IMR-90 (cell line): Measurements from ENCODE around the gene CDH13. TPM values are rescaled to one million over a fixed set of nuclear protein-coding genes. Genes with fewer than 3 reads are reported as not detected.

Experiments used
- ATAC-seq: fragments of 200-7000 bp; cut with Tn5 transposase; 2 replicates; pipeline ENCODE4 v1.9.1; 2020; ENCODE audit warnings: low read depth, mild to moderate bottlenecking, moderate library complexity
- BruUV-seq: library from RNA; stranded (reverse); fragments of 400-500 nt; replicated peaks from 2 replicates; lab custom pipeline; 2021; lab: Mats Ljungman, UMichigan
- CTCF ChIA-PET: fragments of 300-600 bp; formaldehyde crosslinking; extraction: SDS; loops from one replicate; lab custom pipeline; 2021; ENCODE audit warnings: antibody characterized with exemption; lab: Yijun Ruan, JAX
- POLR2A ChIA-PET: fragments of 300-600 bp; sonication (Branson Sonifier 250); formaldehyde crosslinking; loops from one replicate; lab custom pipeline; 2022; ENCODE audit warnings: antibody characterized with exemption; ENCODE audit not compliant: unreplicated experiment; lab: Charles Lee
- DNase-seq: peaks from one replicate; pipeline ENCODE4 v3.0.0; 2013
- H2AFZ ChIP-seq: replicated peaks from 2 replicates; pipeline ENCODE3; 2013; ENCODE audit warnings: low read length, mild to moderate bottlenecking; ENCODE audit not compliant: poor library complexity
- H2AK5ac ChIP-seq: 2 replicates; pipeline ENCODE4 v1.6.1; 2013; ENCODE audit warnings: low read depth, low read length, inconsistent platforms
- H2AK9ac ChIP-seq: replicated peaks from 2 replicates; pipeline ENCODE3; 2013; ENCODE audit warnings: mild to moderate bottlenecking, low read depth, low read length, moderate library complexity; ENCODE audit not compliant: poor library complexity
- H2BK120ac ChIP-seq: 2 replicates; pipeline ENCODE4 v1.6.1; 2013; ENCODE audit warnings: low read depth, low read length, inconsistent platforms
- H2BK15ac ChIP-seq: 3 replicates; pipeline ENCODE4 v1.6.1; 2013; ENCODE audit warnings: low read depth, low read length, inconsistent platforms
- H2BK20ac ChIP-seq: 2 replicates; pipeline ENCODE4 v1.6.1; 2013; ENCODE audit warnings: low read depth, mild to moderate bottlenecking, inconsistent platforms, low read length, moderate library complexity
- H2BK5ac ChIP-seq: 2 replicates; pipeline ENCODE4 v1.6.1; 2013; ENCODE audit warnings: mild to moderate bottlenecking, low read depth, low read length, inconsistent platforms; ENCODE audit not compliant: poor library complexity, severe bottlenecking
- H3K14ac ChIP-seq: replicated peaks from 2 replicates; pipeline ENCODE4 v1.6.1; 2013; ENCODE audit warnings: low read depth, low read length, inconsistent platforms
- H3K18ac ChIP-seq: 2 replicates; pipeline ENCODE4 v1.6.1; 2013; ENCODE audit warnings: low read depth, low read length, control low read depth
- H3K23ac ChIP-seq: 2 replicates; pipeline ENCODE4 v1.6.1; 2013; ENCODE audit warnings: low read depth, low read length, inconsistent platforms
- H3K27ac ChIP-seq: 2 replicates; pipeline ENCODE4 v1.5.1; 2013; ENCODE audit warnings: mild to moderate bottlenecking, control low read depth, low read length; ENCODE audit not compliant: insufficient read depth
- H3K27me3 ChIP-seq: 2 replicates; pipeline ENCODE4 v1.6.1; 2013; ENCODE audit warnings: low read length; ENCODE audit not compliant: control insufficient read depth, insufficient read depth
- H3K36me3 ChIP-seq: 2 replicates; pipeline ENCODE4 v1.6.1; 2013; ENCODE audit warnings: low read length, mixed read lengths; ENCODE audit not compliant: control insufficient read depth, insufficient read depth
- H3K4ac ChIP-seq: 2 replicates; pipeline ENCODE4 v1.6.1; 2013; ENCODE audit warnings: low read depth, low read length, inconsistent platforms
- H3K4me1 ChIP-seq: 2 replicates; pipeline ENCODE4 v1.6.1; 2013; ENCODE audit warnings: low read length, mixed read lengths; ENCODE audit not compliant: control insufficient read depth, insufficient read depth
- H3K4me2 ChIP-seq: 2 replicates; pipeline ENCODE4 v1.6.1; 2013; ENCODE audit warnings: low read depth, mild to moderate bottlenecking, control low read depth, low read length, moderate library complexity
- H3K4me3 ChIP-seq: 2 replicates; pipeline ENCODE4 v1.5.1; 2013; ENCODE audit warnings: low read depth, mild to moderate bottlenecking, control low read depth, low read length, moderate library complexity; ENCODE audit not compliant: insufficient read depth
- H3K56ac ChIP-seq: 2 replicates; pipeline ENCODE4 v1.6.1; 2013; ENCODE audit warnings: low read length, inconsistent platforms; ENCODE audit not compliant: insufficient read depth; ENCODE audit errors: extremely low read depth
- H3K79me1 ChIP-seq, 2 experiments: 2 replicates each; pipeline ENCODE4 v1.6.1; 2013; ENCODE audit warnings: low read length in 2 of 2, inconsistent platforms in 1 of 2, low read depth in 1 of 2
- H3K9ac ChIP-seq: 2 replicates; pipeline ENCODE4 v1.6.1; 2013; ENCODE audit warnings: low read depth, low read length, control low read depth
- H3K9me1 ChIP-seq: 2 replicates; pipeline ENCODE4 v1.6.1; 2013; ENCODE audit warnings: low read length, inconsistent platforms; ENCODE audit not compliant: insufficient read depth
- H3K9me3 ChIP-seq: 2 replicates; pipeline ENCODE4 v1.6.1; 2013; ENCODE audit warnings: low read length; ENCODE audit not compliant: control insufficient read depth, insufficient read depth
- H4K20me1 ChIP-seq: 2 replicates; pipeline ENCODE4 v1.6.1; 2013; ENCODE audit warnings: low read length, inconsistent platforms; ENCODE audit not compliant: insufficient read depth
- H4K5ac ChIP-seq: 2 replicates; pipeline ENCODE4 v1.6.1; 2013; ENCODE audit warnings: mild to moderate bottlenecking, low read depth, low read length, control low read depth
- H4K8ac ChIP-seq, 2 experiments: 2 replicates each; pipeline ENCODE4 v1.6.1; 2013; ENCODE audit warnings: low read depth in 2 of 2, low read length in 2 of 2, control low read depth in 1 of 2, inconsistent platforms in 1 of 2
- H4K91ac ChIP-seq: 2 replicates; pipeline ENCODE4 v1.6.1; 2013; ENCODE audit warnings: low read depth, low read length, inconsistent platforms; ENCODE audit not compliant: insufficient read depth
- CEBPB ChIP-seq: IDR thresholded peaks from 2 replicates; pipeline ENCODE4 v1.6.1; 2012; ENCODE audit warnings: low read depth, low read length, improper control_type of control experiment
- WGBS, 2 experiments: methylation state at CpG; one replicate each; pipeline versions ENCODE4 v1.1.5 to v1.1.7; 2013; ENCODE audit warnings: missing lambda C conversion rate in 2 of 2; ENCODE audit not compliant: insufficient read length in 1 of 2; ENCODE audit errors: extremely low coverage in 2 of 2; 5-methylcytosine and 5-hydroxymethylcytosine counted together
- dilution Hi-C: fragments of 300-500 bp; cut with HindIII; formaldehyde crosslinking; loops from one replicate; pipeline ENCODE4 v1.14.3; 2018; ENCODE audit warnings: low sequenced_read_pairs; ENCODE audit not compliant: unreplicated experiment
- in situ Hi-C: fragments of 300-500 bp; cut with MboI; formaldehyde crosslinking; loops from 3 replicates; pipeline ENCODE4 v1.14.3; 2019; ENCODE audit warnings: low sequenced_read_pairs, inconsistent platforms, mixed read lengths
- intact Hi-C: fragments of 100-400 bp; cut with micrococcal nuclease; formaldehyde crosslinking; loops from 2 replicates; pipeline ENCODE4 v1.10.0; 2022
- polyA plus RNA-seq, 3 experiments: library from polyadenylated mRNA; depleted of rRNA; stranded (reverse); fragments of >200 nt; gene quantifications; 2 replicates each; pipeline ENCODE4 v1.2.3, GENCODE V29; 2012; ENCODE audit warnings: low replicate concordance in 1 of 3
- total RNA-seq: library from RNA; depleted of rRNA; stranded (reverse); fragments of >200 nt; gene quantifications from 2 replicates; pipeline ENCODE4 v1.2.3, GENCODE V29; 2012

CDH13 gene
- total and polyA plus RNA-seq, 2 of the 4 experiments (the other 2 are of a cell fraction), result 61.6 to 74.7 TPM

DNA sequence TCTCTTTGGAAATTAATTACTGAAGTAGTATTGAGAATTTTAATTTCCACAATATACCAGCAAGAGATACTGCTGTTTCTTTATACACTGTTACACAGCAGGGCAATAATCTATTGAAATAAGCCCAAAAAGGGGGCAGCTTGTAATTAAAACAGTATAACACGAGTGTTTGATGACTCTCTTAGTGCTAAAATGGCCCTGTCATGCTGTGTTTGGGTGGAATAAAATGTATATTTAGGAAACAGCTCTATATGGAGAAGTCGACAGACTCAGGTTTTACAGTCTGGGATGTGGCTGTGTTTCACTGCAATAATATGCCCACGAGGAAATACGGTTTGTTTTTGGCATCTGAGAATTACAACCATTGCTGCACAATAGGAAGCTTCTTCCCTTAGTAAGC is 643.3 kb downstream of the CDH13 start:
- TF ChIP-seq CEBPB, result no peak
- H2BK5ac ChIP-seq, result no peak overlapping the region
- no peak overlapping the region for H4K8ac ChIP-seq
- no peak overlapping the region for H3K14ac ChIP-seq
- ChIA-PET CTCF (no interaction called here), POLR2A (no interaction called here)
- no peaks in the 10 kb centered on the region for H3K9me3 ChIP-seq
- H2AK9ac ChIP-seq, result no peak overlapping the region
- no peak overlapping the region for H3K23ac ChIP-seq
- no peak overlapping the region for H4K91ac ChIP-seq
- H3K56ac ChIP-seq, result no peak overlapping the region
- H3K9ac ChIP-seq, result no peak overlapping the region
- H3K4ac ChIP-seq, result no peak overlapping the region
- H3K36me3 ChIP-seq, result no peaks in the 10 kb centered on the region
- no peak overlapping the region for H3K4me2 ChIP-seq
- intact Hi-C loops, result no loop called here
- no CpG with 5 or more reads among the region's 4 CpGs for WGBS, 2 experiments
- no peaks in the 10 kb centered on the region for H3K4me1 ChIP-seq
- no peak overlapping the region for H3K4me3 ChIP-seq
- no peak overlapping the region for H3K27ac ChIP-seq
- H3K79me1 ChIP-seq, result no peaks in the 10 kb centered on the region
- H2AK5ac ChIP-seq, result no peak overlapping the region
- dilution Hi-C loops, result no loop called here
- no peaks in the 10 kb centered on the region for H4K20me1 ChIP-seq
- H2AFZ ChIP-seq, result no peak overlapping the region
- no peak overlapping the region for H2BK15ac ChIP-seq
- no peaks in the 10 kb centered on the region; the same call in 1 of the 2 replicates for H3K9me1 ChIP-seq
- BruUV-seq, result no TSS peak
- H3K27me3 ChIP-seq, result no peaks in the 10 kb centered on the region
- ATAC-seq (no peak), DNase-seq (no peak)
- H3K18ac ChIP-seq, result no peak overlapping the region
- no peak overlapping the region for H2BK120ac ChIP-seq
- in situ Hi-C loops, result no loop called here
- H2BK20ac ChIP-seq, result no peak overlapping the region
- H4K5ac ChIP-seq, result no peak overlapping the region
